HepG2 (cell line): Measurements from ENCODE around the gene RCAN2. TPM values are rescaled to one million over a fixed set of nuclear protein-coding genes. Genes with fewer than 3 reads are reported as not detected.

Source experiments
- AKNA ChIP-seq: sonication (generic); formaldehyde crosslinking; IDR thresholded peaks from 2 replicates; pipeline ENCODE4 v1.4.0; 2020; ENCODE audit warnings: missing genetic modification reagents, borderline replicate concordance
- BATF2 ChIP-seq: sonication (generic); formaldehyde crosslinking; IDR thresholded peaks from 2 replicates; pipeline ENCODE4 v1.8.0; 2022; ENCODE audit warnings: mild to moderate bottlenecking, missing genetic modification reagents, moderate library complexity
- CEBPZ ChIP-seq: IDR thresholded peaks from 2 replicates; pipeline ENCODE4 v1.6.1; 2012; ENCODE audit warnings: low read length, improper control_type of control experiment
- KLF6 ChIP-seq: IDR thresholded peaks from 2 replicates; pipeline ENCODE4 v1.8.0; 2016; ENCODE audit warnings: missing biosample characterization, missing genetic modification reagents
- KLF9 ChIP-seq: IDR thresholded peaks from 2 replicates; pipeline ENCODE4 v1.6.1; 2016; ENCODE audit warnings: low read depth
- MED13 ChIP-seq: sonication (generic); formaldehyde crosslinking; IDR thresholded peaks from 2 replicates; pipeline ENCODE4 v1.5.0; 2020; ENCODE audit warnings: missing genetic modification reagents
- PHB2 ChIP-seq: fragments of 450-650 bp; IDR thresholded peaks from 2 replicates; pipeline ENCODE4 v1.6.1; 2018; ENCODE audit not compliant: partially characterized antibody
- SNAPC4 ChIP-seq: sonication (generic); formaldehyde crosslinking; IDR thresholded peaks from 2 replicates; pipeline ENCODE4 v1.4.0; 2020; ENCODE audit warnings: mild to moderate bottlenecking, missing genetic modification reagents
- TEAD3 ChIP-seq: optimal IDR thresholded peaks from 2 replicates; pipeline ENCODE3; 2016; ENCODE audit warnings: borderline replicate concordance
- ZBTB43 ChIP-seq: sonication (generic); formaldehyde crosslinking; conservative IDR thresholded peaks from 2 replicates; pipeline ENCODE4 v1.4.0; 2020; ENCODE audit warnings: missing genetic modification reagents
- ZNF124 ChIP-seq: sonication (generic); formaldehyde crosslinking; IDR thresholded peaks from 2 replicates; pipeline ENCODE4 v1.4.0; 2020; ENCODE audit warnings: missing genetic modification reagents
- ZNF263 ChIP-seq: sonication (generic); formaldehyde crosslinking; IDR thresholded peaks from 2 replicates; pipeline ENCODE4 v1.4.0; 2020; ENCODE audit warnings: missing genetic modification reagents
- polyA plus RNA-seq, 8 experiments: library from polyadenylated mRNA; depleted of rRNA in 3 of 8; stranded (reverse) in 7 of 8; unstranded in 1 of 8; fragments of >200 nt; fragmentation: Illumina TruSeq in 4 of 8; extraction: Trizol in 4 of 8; gene quantifications; 2 replicates each; pipeline versions ENCODE4 v1.2.1 to v1.2.3, GENCODE V29; 2011 to 2016; ENCODE audit warnings: low read depth in 4 of 8, missing spikeins in 1 of 8, mixed read lengths in 1 of 8; ENCODE audit not compliant: insufficient read depth in 1 of 8
- total RNA-seq, 5 experiments: library from RNA; depleted of rRNA; stranded (reverse); fragments of >200 nt; fragmentation: Illumina TruSeq; extraction: Trizol; gene quantifications; 2 replicates each; pipeline ENCODE4 v1.2.3, GENCODE V29; 2016; ENCODE audit warnings: low read depth in 1 of 5

Gene RCAN2
- total and polyA plus RNA-seq, 2 of the 13 experiments (the other 11 are each of a cell fraction or from before 2014, with no cell fraction given) = not detected

GRCh38 chr6:46491628-46492547 lies 639 bp upstream of the RCAN2 start (continued):
- TF ChIP-seq BATF2 (no peak), KLF9 (CRISPR knock-in tag) (no peak), MED13 (CRISPR knock-in tag) (no peak), SNAPC4 (no peak), KLF6 (CRISPR knock-in tag) (no peak), ZBTB43 (CRISPR knock-in tag) (no peak), AKNA (CRISPR knock-in tag) (no peak), TEAD3 (CRISPR knock-in tag) (no peak), ZNF124 (no peak), CEBPZ (no peak), PHB2 (no peak), ZNF263 (peak; percentile 87)
